OCI-LY1 (cell line): ENCODE results near the gene SLC16A3.

Source experiments
- EZH2 ChIP-seq: fragments of 200-600 bp; sonication (generic), shearing (Covaris generic); IDR thresholded peaks from 2 replicates; pipeline ENCODE4 v1.8.0; 2017; ENCODE audit warnings: borderline replicate concordance, mixed run types, mild to moderate bottlenecking, antibody characterized with exemption, low read length, moderate library complexity, mixed read lengths
- TF ChIP-seq, protein P1 (sequence below): fragments of 200-600 bp; sonication (generic), shearing (Covaris generic); IDR thresholded peaks from 2 replicates; pipeline ENCODE4 v1.5.1; 2017; ENCODE audit warnings: mild to moderate bottlenecking, antibody characterized with exemption, low read length, moderate library complexity, mixed read lengths

DNA sequence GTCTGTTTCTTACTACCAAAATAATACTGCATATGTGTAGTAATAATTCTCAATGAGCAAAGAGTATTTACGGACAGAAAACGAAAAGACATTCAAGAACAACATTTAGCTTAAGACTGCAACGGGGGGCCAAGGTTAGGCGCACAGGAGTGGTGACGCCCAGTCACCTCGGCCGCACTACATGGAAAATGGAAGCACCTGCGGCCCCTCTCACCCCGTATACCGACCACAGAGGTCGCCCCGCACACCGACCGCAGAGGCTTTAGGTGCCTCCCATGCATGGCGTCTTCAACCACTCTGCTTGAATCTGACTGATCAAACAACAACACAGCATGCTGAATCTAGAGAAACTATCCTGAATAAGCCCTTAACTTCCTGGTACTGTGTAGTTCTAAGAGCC is 42.6 kb upstream of the SLC16A3 start:
- TF ChIP-seq, protein P1, sequence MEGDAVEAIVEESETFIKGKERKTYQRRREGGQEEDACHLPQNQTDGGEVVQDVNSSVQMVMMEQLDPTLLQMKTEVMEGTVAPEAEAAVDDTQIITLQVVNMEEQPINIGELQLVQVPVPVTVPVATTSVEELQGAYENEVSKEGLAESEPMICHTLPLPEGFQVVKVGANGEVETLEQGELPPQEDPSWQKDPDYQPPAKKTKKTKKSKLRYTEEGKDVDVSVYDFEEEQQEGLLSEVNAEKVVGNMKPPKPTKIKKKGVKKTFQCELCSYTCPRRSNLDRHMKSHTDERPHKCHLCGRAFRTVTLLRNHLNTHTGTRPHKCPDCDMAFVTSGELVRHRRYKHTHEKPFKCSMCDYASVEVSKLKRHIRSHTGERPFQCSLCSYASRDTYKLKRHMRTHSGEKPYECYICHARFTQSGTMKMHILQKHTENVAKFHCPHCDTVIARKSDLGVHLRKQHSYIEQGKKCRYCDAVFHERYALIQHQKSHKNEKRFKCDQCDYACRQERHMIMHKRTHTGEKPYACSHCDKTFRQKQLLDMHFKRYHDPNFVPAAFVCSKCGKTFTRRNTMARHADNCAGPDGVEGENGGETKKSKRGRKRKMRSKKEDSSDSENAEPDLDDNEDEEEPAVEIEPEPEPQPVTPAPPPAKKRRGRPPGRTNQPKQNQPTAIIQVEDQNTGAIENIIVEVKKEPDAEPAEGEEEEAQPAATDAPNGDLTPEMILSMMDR = no peak
- no peak for TF ChIP-seq EZH2
